ENCODE data around the gene MMP24OS.
"Not testable (repeated sequence)": the region's sequence is repeated elsewhere in the genome, so short reads cannot be mapped to it uniquely, and the experiment has no call there.

The MMP24OS gene

DNA sequence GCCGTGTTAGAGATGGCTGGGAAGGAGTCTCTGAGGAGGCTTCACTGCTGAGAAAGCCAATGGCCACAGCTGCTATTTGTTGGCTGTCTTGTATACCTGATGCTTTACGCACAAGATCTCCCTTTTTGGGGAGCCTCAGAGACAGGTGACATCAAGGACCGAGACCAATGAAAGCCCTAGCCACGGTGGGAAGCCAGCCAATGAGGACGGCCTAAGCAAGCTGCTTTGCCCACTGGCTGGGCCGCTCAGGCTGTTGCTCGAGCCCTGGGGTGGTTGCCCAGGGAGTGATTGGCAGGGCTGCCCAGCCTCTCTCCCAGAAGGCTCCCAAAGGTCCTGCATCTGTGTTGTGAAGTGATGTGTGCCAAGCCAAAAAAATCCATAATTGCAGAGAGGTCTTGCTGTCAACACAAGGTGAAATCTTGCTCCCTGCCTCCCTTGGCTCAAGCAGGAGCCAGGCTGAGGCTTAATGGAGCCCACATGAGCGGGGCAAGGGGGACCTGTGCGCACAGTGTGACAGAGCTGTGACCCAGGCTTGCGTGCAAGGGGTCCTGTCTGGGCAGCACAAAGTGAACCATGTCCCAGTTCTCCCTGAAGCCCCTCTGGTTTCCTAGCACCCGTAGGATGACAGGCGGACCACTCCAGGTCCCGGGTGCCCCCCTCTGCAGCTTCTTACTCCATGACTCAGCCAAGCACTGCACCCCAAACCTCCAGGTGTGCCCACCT, 4.3 kb downstream of the MMP24OS start:
- peak; percentile 50 for DNase-seq

GRCh38 chr20:35271904-35272303, 6.0 kb downstream of the MMP24OS start:
- no peak for DNase-seq

DNA sequence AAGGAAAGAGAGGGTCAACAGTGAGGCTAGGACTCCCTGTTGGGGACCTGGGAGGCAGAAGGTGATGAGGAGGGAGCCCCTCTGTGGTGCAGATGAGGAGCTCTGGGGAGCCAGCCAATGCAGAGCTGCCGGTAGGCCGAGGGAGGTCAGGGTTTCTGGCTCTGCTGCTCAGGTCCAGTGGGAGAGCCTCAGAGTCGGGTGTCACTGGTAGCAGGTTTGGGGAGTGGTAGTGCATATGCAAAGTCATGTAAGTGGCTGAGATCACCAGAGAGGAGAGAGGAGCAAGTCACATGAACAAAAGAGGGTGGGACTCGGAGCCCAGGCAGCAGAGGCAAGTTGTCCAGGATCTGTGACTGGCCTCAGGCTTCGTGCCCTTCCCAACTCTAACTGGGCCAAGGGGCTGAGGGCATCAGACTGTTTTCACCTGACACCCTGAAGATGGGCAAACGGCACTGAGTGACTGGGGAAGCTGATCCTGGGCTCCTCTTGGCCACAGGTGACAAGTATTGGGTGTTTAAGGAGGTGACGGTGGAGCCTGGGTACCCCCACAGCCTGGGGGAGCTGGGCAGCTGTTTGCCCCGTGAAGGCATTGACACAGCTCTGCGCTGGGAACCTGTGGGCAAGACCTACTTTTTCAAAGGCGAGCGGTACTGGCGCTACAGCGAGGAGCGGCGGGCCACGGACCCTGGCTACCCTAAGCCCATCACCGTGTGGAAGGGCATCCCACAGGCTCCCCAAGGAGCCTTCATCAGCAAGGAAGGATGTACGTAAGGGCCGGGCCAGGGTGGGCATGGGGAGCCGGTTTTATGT, 6.6 kb downstream of the MMP24OS start:
- DNase-seq: no peak

DNA sequence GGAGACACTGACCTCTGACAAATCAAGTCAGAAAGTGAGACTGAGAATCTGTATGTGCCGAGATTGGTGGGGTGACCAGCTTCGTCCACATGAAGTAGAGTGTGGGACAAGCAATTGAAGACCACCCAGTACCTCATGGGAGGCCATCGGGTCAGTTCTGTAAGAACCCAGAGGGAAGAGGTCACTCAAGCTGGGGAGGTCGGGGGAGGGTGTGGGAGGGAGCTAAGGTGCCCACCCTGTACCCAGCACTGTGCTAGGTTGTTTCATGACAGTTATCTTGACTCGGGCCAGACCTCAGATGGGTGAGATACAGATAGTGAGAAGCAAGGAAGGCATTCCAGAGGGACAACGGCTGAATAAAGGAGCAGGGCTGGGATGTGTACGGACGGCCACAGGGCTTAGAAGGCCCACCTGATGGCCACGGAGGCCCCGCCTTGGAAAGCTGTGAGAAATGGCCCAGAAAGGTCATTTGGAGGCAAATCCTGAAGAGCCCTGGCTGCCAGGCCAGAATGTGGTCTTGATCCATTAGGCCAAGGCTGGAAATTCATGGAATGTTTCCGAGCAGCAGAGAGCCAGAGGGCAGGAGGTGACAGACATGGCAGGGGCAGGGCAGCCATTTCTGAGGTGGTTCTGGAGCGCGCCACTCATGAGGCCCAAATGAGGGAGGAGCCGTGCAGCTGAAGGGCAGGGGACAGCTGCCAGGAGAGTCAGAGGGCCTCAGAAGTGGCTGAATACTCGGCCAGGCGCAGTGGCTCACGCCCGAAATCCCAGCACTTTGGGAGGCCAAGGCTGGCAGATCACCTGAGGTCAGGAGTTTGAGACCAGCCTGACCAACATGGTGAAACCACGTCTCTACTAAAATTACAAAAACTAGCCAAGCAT, 7.7 kb downstream of the MMP24OS start:
- no peak for DNase-seq

DNA sequence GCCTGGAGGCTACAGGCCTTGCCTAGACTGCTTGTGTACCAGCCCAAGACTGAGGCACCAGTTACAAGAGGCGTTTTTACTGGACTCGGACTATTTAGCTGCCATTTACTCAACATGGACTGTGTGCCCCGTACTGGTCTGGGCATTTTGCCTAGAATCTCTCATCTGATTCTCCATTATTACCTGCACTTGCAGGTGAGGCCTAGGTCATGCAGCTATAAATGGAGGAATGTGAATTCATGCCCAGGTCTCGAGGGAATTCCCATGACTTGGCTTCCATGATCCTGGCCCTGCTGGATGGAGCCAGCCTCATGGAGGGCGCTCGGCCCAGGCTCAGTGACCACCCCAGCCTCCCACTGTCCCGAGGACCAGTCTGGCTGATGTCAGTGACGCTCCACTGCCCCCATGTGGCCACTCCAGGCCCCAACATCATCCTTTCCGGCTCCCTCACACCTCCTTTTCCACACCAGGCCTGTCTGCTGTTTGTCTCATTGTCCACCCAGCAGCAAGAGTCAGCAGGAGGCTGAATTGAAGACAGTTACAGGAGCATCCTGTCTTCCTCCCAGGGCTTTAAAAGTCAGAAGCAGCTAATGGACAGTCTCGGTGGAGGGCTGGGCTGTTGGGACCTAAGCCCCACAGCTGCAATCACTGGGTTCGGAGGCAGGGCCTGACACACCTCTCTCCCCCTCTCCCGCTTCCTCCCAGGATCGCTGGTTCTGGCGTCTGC, 8.7 kb downstream of the MMP24OS start:
- DNase-seq: peak; percentile 64

DNA sequence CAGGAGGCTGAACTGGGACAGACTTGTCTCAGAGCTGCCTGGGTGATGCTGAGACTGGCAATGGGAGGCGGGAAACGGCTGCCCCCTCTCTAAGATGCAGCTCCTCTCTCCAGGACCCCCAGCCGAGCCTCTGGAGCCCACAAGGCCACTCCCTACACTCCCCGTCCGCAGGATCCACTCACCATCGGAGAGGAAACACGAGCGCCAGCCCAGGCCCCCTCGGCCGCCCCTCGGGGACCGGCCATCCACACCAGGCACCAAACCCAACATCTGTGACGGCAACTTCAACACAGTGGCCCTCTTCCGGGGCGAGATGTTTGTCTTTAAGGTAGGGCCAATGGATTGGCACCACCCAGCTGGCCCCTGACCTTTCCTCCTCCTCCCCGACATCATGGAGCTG, 10.8 kb downstream of the MMP24OS start:
- DNase-seq: no peak

DNA sequence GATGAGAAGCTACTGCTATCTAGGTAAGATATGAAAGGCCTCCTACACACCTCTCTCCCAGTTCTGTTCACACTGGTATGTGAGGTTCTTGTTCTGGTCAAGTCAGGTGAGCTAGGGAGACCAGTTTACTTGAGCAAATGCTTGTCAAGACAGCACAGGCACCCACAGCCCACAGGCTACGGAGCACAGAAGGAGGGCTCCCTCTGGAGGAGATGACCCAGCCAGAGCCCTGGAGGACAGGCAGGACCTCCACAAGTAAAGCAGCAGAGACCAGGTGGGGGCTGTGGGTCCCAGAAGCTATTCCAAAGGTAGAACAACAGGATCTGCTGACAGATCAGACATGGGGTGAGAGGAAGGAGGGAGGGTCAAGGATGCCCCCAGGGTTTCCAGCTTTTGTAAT, 13.2 kb downstream of the MMP24OS start:
- no peak for DNase-seq

DNA sequence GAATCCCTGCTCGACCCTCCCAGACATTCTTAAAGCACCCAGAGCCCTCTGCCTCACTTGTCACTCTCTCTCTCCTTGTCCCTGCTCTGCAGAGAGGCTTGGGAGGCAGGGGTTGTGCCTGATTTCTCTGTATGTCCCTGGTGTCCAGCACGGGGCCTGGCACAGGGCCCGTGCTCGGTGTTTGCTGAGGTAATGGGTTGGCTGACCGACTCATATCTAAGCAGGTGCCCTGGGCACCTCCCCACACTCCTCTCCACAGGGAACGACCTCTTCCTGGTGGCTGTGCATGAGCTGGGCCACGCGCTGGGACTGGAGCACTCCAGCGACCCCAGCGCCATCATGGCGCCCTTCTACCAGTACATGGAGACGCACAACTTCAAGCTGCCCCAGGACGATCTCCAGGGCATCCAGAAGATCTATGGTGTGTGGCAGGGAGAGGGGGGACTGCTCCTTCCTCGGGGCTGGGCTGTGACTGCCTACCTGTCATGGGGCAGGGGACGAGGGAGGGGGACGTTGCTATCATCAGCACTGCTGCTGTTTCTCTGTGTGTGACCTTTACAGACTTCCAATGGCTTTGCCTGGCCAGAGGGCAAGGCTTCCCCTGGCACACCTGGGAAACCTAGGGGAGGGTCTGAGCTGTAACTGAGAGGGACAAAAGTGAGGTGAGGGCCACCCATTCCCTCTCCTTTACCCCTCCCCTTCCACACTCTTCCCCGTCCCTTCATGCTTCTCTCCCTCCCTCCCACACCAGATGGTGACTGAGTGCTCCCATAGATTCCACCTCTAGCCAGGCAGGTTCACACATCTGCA, 14.2 kb downstream of the MMP24OS start:
- no peak for DNase-seq

DNA sequence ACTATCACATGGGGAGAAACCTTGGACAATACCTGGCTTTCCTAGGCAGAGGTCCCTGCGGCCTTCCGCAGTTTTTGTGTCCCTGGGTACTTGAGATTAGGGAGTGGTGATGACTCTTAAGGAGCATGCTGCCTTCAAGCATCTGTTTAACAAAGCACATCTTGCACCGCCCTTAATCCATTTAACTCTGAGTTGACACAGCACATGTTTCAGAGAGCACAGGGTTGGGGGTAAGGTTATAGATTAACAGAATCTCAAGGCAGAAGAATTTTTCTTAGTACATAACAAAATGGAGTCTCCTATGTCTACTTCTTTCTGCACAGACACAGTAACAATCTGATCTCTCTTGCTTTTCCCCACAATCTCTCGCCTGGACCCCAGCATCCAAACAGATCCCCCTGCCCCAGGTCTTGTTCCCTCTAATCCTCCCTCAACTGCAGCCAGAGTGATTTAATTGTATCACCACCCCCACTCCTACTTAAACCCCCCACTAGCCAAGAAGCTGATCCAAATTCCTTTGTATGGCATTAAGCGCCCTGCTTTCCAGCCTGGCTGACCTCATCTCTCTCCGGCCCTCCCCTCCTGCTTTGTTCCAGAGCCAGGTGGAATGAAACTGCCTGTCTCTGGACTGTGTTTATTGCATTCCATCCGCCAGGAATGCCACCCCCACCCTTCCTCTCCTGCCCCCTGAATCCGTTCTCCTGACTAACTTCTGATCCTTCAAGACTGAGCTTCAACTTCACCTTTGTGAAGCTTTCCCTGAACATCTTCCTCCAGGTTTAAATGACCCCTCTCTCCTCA, 15.0 kb downstream of the MMP24OS start:
- not testable (repeated sequence) for DNase-seq

DNA sequence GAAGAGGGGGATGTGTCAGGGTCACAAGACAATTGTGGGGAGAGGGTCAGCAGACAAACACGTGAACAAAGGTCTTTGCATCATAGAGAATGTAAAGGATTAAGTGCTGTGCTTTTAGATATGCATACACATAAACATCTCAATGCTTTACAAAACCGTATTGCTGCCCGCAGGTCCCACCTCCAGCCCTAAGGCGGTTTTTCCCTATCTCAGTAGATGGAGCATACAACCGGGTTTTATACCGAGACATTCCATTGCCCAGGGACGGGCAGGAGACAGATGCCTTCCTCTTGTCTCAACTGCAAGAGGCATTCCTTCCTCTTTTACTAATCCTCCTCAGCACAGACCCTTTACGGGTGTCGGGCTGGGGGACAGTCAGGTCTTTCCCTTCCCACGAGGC, 15.6 kb downstream of the MMP24OS start:
- DNase-seq: not testable (repeated sequence)

GRCh38 chr20:35260426-35260825, 17.5 kb downstream of the MMP24OS start:
- no peak for DNase-seq

- DNase-seq: no peak
Measured at GRCh38 chr20:35257175-35257909, 20.6 kb downstream of the MMP24OS start.

- DNase-seq: no peak
Measured at GRCh38 chr20:35254448-35254999, 23.4 kb downstream of the MMP24OS start.

- no peak for DNase-seq
Measured at GRCh38 chr20:35253010-35253409, 24.9 kb downstream of the MMP24OS start.

DNA sequence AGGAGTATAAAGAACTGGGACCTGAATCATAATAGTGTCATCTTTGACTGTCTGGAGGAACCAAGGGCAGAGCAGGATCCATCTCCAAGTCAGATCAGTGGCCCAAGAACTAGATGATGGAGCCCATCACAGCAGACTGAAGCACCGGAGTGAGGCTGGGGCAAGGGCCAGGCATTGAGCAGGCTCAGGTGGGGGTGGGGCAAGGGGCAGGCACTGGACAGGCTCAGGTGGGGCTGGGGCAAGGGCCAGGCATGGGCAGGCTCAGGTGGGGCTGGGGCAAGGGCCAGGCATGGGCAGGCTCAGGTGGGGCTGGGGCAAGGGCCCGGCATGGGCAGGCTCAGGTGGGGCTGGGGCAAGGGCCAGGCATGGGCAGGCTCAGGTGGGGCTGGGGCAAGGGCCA, 25.3 kb downstream of the MMP24OS start:
- not testable (repeated sequence) for DNase-seq

DNA sequence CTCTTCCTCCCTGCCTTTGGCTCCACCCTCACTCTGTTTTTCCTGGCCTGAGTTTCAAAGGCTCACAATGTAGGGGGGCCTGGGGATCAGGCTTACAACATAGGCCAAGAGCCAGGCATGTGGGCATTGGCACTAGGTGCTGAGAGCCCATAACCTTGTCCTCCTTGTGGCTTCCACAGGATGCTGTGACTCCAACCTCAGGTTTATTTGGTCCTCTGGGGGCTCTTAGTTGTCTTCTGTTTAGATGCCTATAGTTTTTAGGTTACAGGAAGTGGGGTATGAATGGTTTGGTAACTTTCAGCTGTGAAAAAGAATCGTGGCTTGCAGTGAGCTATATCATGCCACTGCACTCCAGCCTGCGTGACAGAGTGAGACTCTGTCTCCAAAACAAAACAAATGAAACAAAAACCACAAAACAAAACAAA, 25.9 kb downstream of the MMP24OS start:
- no peak for DNase-seq

GRCh38 chr20:35251613-35251940, 26.3 kb downstream of the MMP24OS start:
- no peak for DNase-seq

DNA sequence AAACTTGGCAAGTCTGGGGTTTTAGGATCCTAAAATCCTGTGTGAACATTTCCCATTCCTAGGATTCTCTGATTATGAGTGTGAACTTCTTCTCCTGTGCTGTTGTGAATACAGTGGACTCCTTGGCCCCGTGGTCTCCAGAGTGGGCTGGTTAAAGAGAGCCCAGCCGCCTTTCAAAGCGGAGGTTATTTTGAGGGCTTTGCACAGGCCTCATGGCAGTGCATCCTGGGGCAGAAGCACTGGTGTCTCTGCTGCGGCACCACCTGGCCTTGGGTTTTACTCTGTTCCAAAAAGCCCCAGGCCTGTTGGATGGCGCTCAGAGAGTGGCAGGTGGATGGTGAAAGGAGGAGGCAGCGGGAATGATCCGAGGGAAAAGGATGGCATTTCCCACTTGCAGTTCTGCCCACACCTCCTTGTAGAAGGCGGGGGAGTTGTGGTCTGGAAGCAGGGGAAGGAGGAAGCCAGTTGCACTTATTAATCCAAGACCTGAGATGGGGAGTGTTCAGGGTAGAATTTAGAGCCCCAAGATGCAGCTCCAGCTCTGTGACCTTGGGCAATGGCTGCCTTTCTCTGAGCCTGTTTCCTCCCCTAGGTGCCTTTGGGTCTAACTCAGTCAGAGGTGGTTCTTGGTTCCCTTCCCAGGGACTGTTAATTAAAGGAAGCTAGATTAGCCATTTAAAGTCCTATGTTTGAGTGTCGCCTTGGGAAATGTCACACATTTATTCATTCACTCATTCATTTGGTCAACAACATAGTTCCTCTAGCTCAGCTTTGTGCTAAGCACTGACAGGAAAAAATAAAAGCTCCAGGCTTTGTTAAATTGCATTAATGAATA, 29.1 kb downstream of the MMP24OS start:
- DNase-seq: no peak

- no peak for DNase-seq
Measured at GRCh38 chr20:35246723-35247122, 31.2 kb downstream of the MMP24OS start.
